ENCODE data around the gene TASOR.

- TF ChIP-seq CTCF (IDR thresholded peaks at IDR 0.05; ENCODE audit: insufficient read depth, low read length, poor library complexity, severe bottlenecking) (no peak), EZH2phosphoT487 (conservative IDR thresholded peaks at IDR 0.05; ENCODE audit: low read length) (no peak)
Observed at GRCh38 chr3:56725175-56725574, 42.1 kb upstream of the TASOR start.
